Right renal pelvis (tissue), 4 donors: ENCODE measurements around the gene NPTN. TPM values are rescaled to one million over a fixed set of nuclear protein-coding genes. Genes with fewer than 3 reads are reported as not detected.
"Not testable (repeated sequence)": the region's sequence is repeated elsewhere in the genome, so short reads cannot be mapped to it uniquely, and the experiment has no call there.

Source experiments
- DNase-seq, 4 donors: peaks; one replicate each; pipeline ENCODE4 v3.0.0-alpha.2; 2013; ENCODE audit warnings: low read depth in 4 of 4, low spot score in 3 of 4, missing footprints in 1 of 4
- polyA plus RNA-seq, 4 donors: library from polyadenylated mRNA; unstranded; fragments of 120-200 nt; gene quantifications; one replicate each; pipeline ENCODE4 v1.2.1, GENCODE V29; 2013; ENCODE audit not compliant: insufficient read length in 4 of 4

NPTN gene
- polyA plus RNA-seq, result 100 to 1,000 TPM; 180 to 205 (median 198) TPM

GRCh38 chr15:73633111-73633990, at the start of gene NPTN:
NPTN (minus strand) TSS chr15:73633389; CDS start chr15:73633215, 174 bp downstream.
- DNase-seq, result peak; percentile 92 to 95 (median 94)

GRCh38 chr15:73682600-73683090, 49.5 kb upstream of the NPTN start:
- no peak for DNase-seq

- no peak for DNase-seq
Observed at GRCh38 chr15:73681856-73682599, 48.8 kb upstream of the NPTN start.

- DNase-seq, result no peak
Observed at GRCh38 chr15:73681063-73681462, 47.9 kb upstream of the NPTN start.

- DNase-seq, result no peak
Observed at GRCh38 chr15:73680549-73680948, 47.4 kb upstream of the NPTN start.

GRCh38 chr15:73679964-73680363, 46.8 kb upstream of the NPTN start:
- no peak for DNase-seq

- no peak for DNase-seq
Observed at GRCh38 chr15:73679180-73679579, 46.0 kb upstream of the NPTN start.

GRCh38 chr15:73678498-73678897, 45.3 kb upstream of the NPTN start:
- DNase-seq, result no peak

GRCh38 chr15:73677733-73678132, 44.5 kb upstream of the NPTN start:
- DNase-seq, result no peak

GRCh38 chr15:73677146-73677607, 44.0 kb upstream of the NPTN start:
- DNase-seq, result no peak

- DNase-seq, result no peak
Observed at GRCh38 chr15:73674587-73674986, 41.4 kb upstream of the NPTN start.

- DNase-seq, result no peak
Observed at GRCh38 chr15:73660455-73660854, 27.3 kb upstream of the NPTN start.

GRCh38 chr15:73658645-73659044, 25.5 kb upstream of the NPTN start:
- DNase-seq, result no peak

- DNase-seq, result no peak
Observed at GRCh38 chr15:73655724-73656123, 22.5 kb upstream of the NPTN start.

- DNase-seq, result no peak
Observed at GRCh38 chr15:73654659-73655058, 21.5 kb upstream of the NPTN start.

GRCh38 chr15:73650416-73651126, 17.4 kb upstream of the NPTN start:
- DNase-seq, result no peak

- no peak for DNase-seq
Observed at GRCh38 chr15:73648014-73648295, 14.8 kb upstream of the NPTN start.

GRCh38 chr15:73647259-73648013, 14.2 kb upstream of the NPTN start:
- no peak for DNase-seq

- not testable (repeated sequence) for DNase-seq
Observed at GRCh38 chr15:73639464-73639863, 6.3 kb upstream of the NPTN start.

- no peak for DNase-seq
Observed at GRCh38 chr15:73637527-73637926, 4.3 kb upstream of the NPTN start.
